CD4-positive, alpha-beta T cell treated with Interleukin-21 for 1 hour (primary cell): ENCODE data around the gene WNK1.
"Not testable (repeated sequence)": the region's sequence is repeated elsewhere in the genome, so short reads cannot be mapped to it uniquely, and the experiment has no call there.

Experiments used
- DNase-seq: peaks from one replicate; pipeline ENCODE4 v3.0.0-alpha.2; 2020

The WNK1 gene

DNA sequence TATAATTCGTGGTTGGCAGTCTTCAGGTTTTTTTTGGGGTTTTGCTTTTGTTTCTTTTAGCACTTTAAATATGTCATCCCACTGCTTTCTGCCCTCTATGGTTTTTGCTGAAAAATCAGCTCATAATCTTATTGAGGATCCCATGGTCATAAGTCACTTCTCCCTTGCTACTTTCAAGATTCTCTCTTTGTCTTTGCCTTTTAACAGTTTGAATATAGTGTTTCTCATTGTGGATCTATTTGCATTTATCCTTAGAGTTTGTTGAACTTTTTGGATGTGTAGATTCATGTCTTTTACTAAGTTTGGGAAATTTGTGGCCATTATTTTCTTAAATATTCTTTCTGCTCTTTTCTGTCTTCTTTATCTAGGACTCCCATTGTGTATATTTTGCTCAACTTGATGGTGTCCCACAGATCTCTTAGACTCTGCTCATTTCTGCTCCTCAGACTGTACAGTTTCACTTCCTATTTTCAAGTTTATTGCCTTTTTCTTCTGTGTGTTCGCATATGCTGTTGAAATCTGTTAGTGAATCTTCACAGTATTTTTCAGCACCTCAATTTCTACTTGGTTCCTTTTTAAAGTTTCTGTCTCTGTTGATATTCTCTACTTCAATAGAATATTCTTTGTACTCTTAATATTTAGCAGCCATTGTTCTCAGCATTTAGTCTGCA, 70.8 kb downstream of the WNK1 start:
- no peak for DNase-seq

DNA sequence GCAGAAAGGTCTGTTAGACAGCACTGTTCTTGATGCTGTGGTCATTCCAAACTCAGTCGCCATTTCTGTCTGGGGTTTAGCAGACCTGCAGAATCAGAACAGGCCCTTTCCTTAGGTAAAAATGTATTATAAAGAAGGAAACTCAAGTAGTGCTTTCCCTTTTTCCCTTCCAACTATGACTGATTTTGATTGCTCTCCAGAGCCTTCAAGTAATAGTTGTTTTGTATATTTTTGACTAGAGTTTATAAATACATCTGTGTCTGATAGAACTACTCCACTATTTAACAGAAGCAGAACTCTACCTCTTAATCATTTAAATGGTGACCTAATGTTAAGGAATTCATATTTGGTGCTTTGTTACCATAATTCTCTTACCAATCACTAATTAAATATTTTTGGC, 74.0 kb downstream of the WNK1 start:
- DNase-seq, result no peak

DNA sequence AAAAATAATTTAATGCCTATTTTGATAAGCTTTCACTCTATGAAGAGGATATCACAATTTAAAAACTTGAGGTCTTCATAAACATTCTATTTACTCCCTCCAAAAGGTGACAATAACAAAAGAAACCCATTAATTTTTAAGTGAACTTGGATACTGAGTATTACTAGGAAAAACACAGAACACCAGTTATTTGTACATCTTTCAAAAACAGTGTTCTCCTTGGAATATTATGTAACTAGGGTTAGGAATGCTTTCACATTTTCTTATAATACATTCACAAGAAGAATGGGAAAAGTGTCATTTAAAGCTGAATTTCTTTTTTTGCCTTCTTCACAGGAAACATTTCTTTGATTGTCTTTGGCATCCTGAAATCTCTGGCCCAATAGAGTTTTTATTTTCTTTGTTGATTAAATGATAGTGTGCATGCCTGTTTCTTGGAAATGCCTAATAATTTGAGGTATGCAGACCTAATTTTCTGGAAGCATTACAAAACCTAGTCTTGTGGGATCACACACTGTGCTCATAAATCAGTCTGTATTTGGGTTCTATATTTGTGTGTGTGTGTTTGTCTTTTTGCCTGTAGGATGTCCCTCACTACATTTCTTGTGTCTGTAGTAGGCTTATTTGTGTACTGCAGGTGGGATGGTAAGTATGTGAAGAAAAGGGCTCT, 76.5 kb downstream of the WNK1 start:
- no peak for DNase-seq

DNA sequence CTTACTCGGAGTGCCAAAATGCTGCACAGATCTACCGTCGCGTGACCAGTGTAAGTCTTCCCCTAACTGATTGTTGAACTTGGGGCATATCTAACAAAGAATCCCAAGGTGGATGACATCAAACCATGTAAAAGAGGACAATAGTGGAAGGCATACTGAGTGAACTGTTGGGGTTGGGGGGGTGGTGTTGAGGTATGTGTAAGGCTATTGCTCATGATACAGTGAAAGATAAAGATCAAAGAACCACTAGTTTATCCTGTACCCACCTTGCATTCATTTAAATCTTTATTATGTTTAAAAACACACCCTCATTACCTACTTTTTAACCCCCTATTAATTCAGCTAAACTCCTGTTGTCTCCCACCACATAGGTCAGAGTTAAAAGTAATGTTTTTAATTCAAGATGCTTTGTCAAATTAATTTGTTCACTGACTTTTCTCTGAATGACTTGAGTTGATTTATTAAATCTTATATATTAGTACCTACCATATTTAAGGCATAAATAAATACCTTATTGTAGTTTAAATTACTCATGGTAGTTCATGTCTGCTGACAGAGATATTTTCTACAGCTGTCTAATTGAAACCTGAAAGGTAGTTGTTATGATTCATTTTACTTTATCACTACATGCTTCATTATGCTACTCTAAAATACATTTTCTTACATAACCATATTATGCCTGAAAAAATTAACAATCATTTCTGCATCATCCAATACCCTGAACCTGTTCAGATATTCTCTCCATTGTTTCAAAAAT, 77.9 kb downstream of the WNK1 start:
- DNase-seq, result no peak

DNA sequence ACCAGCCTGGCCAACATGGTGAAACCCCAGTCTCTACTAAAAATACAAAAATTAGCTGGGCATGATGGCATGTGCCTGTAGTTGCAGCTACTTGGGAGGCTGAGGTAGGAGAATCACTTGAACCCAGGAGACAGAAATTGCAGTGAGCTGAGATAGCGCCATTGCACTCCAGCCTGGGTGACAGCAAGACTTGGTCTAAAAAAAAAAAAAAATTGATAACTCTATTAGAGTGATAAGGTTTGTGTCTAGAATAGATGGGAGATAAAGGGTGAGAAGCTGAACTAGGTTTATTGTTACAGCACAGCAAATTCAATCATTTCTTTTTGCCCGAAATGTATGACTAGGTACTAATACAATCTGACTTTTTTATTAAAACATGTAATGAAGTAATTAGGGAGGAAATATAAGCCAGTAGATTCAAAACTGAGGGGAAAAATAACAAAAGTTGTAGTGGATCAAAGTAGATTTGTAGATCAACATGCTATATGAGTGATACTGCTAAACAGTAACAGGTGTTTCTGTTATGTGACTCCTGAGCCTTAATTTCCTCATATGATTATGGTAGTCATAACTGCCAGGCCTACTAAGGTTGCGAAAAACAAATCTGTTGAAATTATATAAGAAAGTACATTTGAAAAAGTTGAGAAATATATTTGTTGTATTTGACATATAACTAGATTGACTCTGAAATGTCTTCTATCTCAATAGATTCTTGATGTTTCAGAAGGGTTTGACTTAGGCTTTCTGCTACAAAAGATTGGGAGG, 83.6 kb downstream of the WNK1 start:
- no peak for DNase-seq

DNA sequence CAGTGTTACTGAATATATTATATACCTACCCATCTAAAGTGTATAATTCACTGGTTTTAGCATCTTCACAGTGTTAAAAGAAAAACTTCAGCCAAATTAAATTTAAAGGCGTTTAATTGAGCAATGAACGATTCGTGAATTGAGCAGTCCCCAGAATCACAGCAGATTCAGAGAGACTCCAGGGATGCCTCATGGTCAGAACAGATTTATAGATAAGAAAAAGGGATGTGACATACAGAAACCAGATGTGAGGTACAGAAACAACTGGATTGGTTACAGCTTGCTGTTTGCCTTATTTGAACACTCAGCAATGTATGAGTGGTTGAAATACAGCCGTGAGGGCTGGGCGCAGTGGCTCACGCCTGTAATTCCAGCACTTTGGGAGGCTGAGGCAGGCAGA, 84.6 kb downstream of the WNK1 start:
- DNase-seq, result no peak

DNA sequence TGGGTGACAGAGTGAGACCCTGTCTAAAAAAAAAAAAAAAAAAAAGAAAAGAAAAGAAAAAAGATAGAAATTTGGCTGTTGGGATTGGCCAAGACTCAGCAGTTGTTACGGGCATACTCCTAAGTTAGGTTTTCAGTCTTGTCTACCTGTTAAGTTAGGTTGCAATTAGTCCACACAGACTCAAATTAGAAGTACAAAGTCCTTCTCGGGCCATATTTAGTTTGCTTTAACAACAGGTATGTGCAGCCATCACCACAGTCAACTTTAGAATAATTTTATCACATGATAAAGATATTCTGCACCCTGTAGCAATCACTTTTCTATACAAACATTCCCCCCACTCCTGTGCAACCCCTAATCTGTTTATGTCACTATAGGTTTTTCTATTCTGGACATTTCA, 85.2 kb downstream of the WNK1 start:
- DNase-seq, result no peak

DNA sequence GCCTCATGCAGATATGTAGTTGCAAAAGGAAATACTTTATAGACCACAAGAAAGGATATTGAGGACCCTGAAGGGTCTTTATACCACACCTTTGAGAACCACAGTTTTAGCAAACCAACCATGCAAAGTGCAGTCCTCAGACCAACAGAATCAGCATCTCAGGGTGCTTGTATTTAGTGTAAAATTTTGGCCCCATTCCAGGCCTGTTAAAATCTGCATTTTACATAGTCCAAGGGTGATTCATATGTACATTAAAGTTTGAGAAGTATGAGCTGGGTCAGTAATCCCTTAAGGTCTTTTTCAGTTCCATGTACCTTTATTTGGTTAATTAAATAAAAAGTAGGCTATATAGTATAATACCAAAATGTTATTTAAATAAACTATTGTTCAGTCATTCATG, 91.2 kb downstream of the WNK1 start:
- no peak for DNase-seq

DNA sequence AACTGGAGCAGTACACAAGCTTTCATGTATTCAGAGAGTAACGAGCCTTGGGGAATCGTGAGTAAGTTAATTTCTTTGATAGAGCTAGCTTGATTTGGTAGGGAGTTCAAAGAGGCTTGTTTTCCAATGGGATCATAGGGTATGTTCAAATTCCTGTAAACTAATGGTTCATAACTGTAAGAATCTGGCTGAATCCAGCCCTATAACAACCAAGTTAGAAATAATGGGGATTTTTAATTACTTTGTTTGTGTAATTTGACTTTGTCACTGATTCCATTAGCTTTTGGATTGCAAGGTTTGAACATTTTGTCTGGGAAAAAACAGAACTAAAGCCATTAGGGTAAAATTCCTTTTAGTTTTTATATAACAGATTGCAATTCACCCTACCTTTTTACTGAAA, 94.0 kb downstream of the WNK1 start:
- no peak for DNase-seq

DNA sequence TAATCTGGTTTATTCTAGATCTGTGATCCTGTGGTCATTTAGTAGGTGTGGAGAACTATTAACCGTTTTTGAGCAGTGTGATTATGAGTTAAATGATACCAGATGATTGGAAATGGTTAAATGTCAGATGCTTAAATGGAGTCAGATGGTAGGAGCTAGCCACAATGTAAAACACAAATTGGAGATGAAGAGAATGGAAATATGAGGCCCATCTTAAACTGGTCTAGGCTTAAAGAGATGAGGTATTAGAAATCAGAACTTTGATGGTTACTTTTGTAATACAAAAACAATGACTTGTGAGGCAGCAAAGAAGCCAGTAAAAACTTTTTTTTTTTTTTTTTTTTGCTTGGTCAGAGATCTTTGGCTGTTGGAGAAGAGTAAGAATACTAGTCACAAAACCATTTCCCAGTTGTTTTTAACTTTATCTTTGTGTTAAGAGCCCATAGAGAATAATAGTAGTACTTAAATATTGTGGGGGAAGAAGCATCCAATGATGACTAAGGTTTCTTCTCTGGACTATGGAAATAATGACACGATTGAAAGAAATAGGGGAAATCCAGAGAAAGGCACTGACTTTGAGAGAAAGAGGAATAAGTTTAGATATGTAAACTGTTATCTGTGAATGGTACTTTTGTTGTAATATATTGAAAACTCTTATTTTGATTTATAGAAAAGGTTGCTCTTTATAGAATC, 95.9 kb downstream of the WNK1 start:
- no peak for DNase-seq

DNA sequence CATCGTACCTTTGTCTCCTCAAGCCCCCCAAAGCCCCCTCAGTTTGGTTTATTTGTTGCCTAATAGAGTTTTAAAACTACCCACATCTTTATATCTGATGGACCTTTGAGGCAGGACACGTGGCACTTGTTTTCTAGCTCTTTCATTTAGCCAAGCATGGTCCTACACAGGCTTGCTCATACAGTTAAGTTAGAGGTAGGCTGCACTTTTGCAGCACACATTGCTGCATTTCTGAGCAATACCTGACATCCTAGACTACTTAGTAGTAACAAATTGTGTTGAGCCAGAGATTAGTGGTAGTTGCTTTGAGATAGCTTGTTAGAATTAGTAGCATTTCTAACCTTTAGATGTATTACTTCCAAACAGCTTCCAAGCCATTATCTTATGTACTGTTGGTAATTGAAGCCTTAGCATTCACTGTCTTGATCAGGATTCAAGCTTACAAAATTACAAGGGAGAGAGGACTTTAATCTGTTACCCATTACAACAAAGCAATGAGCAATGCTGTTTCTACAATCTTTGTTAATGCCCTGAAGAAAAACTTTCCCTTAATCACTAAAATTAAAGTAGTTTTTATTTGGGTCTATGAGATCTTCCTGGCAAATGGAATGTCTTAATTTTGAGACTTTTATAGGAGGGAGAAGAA, 96.6 kb downstream of the WNK1 start:
- DNase-seq, result no peak

DNA sequence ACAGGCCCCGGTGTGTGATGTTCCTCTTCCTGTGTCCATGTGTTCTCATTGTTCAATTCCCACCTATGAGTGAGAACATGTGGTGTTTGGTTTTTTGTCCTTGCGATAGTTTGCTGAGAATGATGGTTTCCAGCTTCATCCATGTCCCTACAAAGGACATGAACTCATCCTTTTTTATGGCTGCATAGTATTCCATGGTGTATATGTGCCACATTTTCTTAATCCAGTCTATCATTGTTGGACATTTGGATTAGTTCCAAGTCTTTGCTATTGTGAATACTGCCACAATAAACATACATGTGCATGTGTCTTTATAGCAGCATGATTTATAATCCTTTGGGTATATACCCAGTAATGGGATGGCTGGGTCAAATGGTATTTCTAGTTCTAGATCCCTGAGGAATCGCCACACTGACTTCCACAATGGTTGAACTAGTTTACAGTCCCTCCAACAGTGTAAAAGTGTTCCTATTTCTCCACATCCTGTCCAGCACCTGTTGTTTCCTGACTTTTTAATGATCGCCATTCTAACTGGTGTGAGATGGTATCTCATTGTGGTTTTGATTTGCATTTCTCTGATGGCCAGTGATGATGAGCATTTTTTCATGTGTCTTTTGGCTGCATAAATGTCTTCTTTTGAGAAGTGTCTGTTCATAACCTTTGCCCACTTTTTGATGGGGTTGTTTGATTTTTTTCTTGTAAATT, 97.5 kb downstream of the WNK1 start:
- DNase-seq, result not testable (repeated sequence)

DNA sequence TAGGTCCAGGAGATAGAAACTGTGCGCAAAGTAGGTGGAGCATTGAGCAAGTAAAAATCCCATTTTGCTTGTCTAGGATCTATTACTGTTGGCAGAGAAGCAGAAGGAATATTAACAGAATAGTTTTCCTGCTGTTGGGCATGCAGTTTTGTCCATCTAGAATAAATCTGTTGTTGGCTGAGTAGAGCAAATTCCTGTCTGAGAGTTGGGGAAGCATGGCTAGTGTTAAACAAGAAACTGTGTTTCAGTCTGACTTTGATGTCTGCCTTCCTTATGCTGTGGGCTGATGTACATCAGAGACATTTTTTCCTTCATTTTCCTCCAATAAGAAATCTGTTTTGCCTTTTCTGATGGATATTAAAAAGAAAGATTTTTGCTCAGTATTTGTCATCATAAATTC, 99.0 kb downstream of the WNK1 start:
- no peak for DNase-seq

DNA sequence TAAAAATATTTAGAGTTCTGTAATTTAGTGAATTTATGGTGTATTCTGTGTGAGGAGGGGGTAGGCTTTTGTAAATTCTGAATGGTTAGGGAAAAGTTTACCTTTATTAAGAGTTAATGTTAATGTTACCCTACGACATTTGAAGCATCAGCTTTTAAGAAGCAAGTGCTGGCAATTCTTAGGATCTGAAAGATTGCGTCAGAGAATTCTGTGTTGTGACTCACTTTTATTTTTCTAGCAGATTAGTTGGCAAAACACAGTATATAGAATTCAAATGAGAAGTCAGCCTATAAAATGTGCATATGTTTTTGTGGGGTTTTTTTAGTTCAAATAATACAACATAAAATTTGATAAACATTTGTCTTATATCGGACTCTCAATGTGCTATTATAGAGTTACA, 99.5 kb downstream of the WNK1 start:
- DNase-seq, result no peak

DNA sequence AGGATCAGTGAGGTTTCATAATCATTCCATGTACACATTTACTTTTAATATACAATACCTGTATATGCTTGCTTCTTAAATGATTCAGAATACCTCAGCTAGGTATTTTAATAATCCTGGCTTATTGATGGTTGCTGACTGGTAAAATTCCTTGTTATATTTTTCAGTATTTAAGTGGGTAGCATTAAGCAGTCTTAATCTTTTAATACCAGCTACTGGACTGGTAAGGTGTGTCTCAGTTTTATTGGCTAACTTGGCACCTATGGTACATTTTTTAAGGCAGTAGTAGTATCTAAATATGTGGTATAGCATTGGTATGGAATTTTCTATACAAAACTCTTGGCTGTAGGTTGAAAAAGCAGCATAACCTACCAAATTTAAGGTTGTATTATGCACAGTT, 100.5 kb downstream of the WNK1 start:
- no peak for DNase-seq

DNA sequence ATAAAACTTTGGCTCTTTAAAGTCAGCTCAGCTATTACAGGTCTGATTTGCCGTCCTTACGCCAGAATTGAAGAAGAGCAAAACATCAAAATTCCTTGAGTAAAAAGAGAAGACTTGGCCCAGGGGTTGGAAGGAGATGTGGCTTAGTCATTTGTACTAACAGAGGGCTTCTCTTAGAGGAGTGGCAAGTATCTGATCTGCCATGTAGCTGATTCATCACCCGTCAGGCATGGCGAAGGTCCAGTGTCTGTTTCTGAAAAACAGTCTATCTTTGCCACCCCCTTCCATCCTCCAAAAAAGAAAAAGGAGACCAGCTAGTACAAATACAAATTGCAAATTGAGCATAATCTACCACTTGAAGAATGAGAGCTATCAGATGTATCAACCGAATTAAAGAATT, 105.2 kb downstream of the WNK1 start:
- DNase-seq, result no peak

DNA sequence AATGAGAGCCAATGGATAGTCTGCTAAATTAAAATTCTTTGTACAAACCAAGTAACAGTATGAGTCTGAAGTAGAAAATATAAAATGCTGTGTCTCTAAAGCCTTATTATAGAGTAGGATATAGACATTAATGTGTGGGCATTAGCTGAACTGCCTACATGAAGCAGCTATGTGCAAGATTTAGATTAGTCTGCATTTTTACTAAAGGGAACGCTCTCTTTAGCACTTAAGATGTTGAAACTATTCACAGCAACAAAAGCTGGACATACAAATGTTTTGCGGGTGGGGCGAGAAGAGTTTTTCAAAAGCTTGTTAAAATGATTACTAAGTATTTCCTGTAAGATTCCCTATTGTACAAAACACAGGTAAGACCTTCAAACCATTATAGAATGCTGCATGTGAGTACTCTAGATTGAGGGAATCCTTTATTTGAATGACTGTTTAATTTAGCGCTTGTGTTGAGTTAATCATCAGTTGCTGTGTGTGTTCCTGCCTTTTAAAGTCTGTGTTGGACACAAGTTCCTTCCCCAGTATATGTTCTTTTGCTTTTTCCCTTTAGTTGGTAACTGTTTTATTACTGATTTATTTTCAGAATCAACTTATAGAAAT, 110.0 kb downstream of the WNK1 start:
- DNase-seq, result no peak

DNA sequence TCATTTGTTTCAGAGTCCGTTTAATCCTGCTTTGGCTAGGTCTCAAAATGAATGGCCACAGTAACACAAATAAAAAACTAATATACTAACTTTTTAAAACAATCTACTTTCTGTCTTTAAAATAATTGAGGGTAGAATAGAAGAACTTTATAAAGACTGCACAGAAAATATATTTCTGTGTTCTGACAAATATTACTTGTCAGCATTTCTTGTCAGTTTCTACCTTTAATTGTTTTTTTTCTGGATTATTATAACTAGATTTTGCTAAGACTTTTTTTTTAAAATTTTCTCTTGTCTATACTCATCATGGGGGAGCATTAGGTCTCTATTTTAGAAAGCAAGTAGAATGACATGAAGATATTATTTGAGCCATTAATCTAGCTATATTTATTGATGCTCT, 110.9 kb downstream of the WNK1 start:
- DNase-seq, result no peak

DNA sequence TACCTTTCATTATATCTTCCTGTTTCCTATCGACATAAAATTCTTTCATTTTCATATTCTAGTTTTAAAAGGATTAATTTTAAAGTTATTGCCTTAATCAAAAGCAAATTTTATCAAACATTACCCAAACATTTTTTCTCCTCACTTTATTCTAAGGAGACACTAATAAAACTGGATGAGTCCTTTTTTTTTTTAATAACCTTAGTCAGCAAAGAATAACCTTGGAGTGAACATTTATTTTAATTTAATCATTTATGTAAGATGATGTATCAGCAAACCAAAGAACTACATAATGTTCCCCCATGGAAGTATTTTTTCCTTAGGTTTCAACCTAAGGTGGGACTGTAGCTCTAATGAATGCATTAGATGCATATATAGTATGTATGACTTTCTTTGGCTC, 113.2 kb downstream of the WNK1 start:
- no peak for DNase-seq

DNA sequence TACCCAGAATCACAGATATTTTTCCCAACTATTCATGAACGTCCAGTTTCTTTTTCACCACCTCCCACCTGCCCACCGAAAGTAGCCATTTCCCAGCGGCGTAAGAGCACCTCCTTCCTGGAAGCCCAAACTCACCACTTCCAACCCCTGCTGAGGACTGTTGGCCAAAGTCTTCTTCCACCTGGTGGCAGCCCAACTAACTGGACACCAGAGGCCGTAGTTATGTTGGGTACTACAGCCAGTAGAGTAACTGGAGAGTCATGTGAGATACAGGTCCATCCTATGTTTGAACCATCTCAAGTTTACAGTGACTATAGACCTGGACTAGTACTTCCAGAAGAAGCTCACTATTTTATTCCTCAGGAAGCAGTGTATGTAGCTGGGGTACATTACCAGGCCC, 115.5 kb downstream of the WNK1 start:
- DNase-seq, result no peak

DNA sequence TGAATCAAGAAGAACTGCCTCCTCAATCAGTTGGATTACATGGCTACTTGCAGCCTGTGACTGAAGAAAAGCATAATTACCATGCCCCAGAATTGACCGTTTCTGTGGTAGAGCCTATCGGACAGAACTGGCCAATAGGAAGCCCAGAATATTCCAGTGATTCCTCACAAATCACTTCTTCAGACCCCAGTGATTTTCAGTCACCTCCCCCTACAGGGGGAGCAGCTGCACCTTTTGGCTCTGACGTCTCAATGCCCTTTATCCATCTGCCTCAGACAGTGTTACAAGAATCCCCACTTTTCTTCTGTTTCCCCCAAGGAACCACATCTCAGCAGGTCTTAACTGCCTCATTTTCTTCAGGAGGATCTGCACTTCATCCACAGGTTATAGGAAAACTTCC, 116.3 kb downstream of the WNK1 start:
- no peak for DNase-seq
